ENCODE results near the gene FBXW4.

GRCh38 chr10:101668566-101668965 is 26.4 kb downstream of the FBXW4 start:
- no peak for TF ChIP-seq POLR2A (IDR thresholded peaks at IDR 0.05)
- TF ChIP-seq CTCF (IDR thresholded peaks at IDR 0.05), result no peak

Data from uterus (tissue), 2 donors.